ENCODE data around the gene FITM1.

- no peak for TF ChIP-seq CTCF (conservative IDR thresholded peaks at IDR 0.05 in 1 of 2, IDR thresholded peaks at IDR 0.05 in 1 of 2; ENCODE audit: low read depth in 1 of 2, low read length in 2 of 2)
- no peak for TF ChIP-seq EZH2 (IDR thresholded peaks at IDR 0.05; ENCODE audit: low read length, missing control alignments)
These were observed 17.1 kb upstream of the FITM1 start for GRCh38 chr14:24113379-24113800.

Data from fibroblast of lung (primary cell).